ENCODE measurements around the gene CACNA2D3. TPM values are rescaled to one million over a fixed set of nuclear protein-coding genes. Genes with fewer than 3 reads are reported as not detected.

The CACNA2D3 gene
- total RNA-seq (2013) = 21.8 TPM
- polyA plus RNA-seq = 10 to 100 TPM in 2 of 3 donors, 1 to 10 TPM in 1; 8.3 to 21.5 (median 10.4) TPM
- 12.7 and 17.6 TPM in 2 replicates for polyA minus RNA-seq
- total RNA-seq = 0.67 to 25.2 (median 16.1) reads per million in 11 experiments

- intact Hi-C loops (cut with micrococcal nuclease) = no loop called here
- no peak for DNase-seq
- H3K79me2 ChIP-seq (ENCODE audit: insufficient read depth, low read length) = no peaks in the 10 kb centered on the region
- H3K4me2 ChIP-seq (replicated peaks; ENCODE audit: extremely low read depth, low read length, poor library complexity, severe bottlenecking) = no peak within 1 kb of the TSS
- H3K4me1 ChIP-seq (ENCODE audit: control insufficient read depth in 1 of 2, insufficient read depth in 2 of 2, low read length in 2 of 2) = no peaks in the 10 kb centered on the region
- H3K4me3 ChIP-seq (replicated peaks in 1 of 3; ENCODE audit: low read depth in 2 of 3, low read length in 3 of 3) = no peak within 1 kb of the TSS
- H3K4me1 Mint-ChIP-seq = no peaks in the 10 kb centered on the region
- H4K20me1 ChIP-seq (ENCODE audit: insufficient read depth, low read length) = no peaks in the 10 kb centered on the region
- no peak within 1 kb of the TSS for H2AFZ ChIP-seq (ENCODE audit: insufficient read depth, low read depth, low read length, poor library complexity, severe bottlenecking)
- H3K9ac ChIP-seq (ENCODE audit: insufficient read depth, low read length, poor library complexity, severe bottlenecking) = no peak within 1 kb of the TSS
- no peaks in the 10 kb centered on the region for H3K36me3 Mint-ChIP-seq
- H3K27me3 Mint-ChIP-seq (ENCODE audit: low read depth in 3 of 3) = peaks cover 55 to 70% (median 66%) of the 10 kb centered on the region in 3 donors
- no peaks in the 10 kb centered on the region for H3K36me3 ChIP-seq (replicated peaks in 1 of 2; ENCODE audit: control insufficient read depth in 1 of 2, insufficient read depth in 2 of 2, low read length in 2 of 2)
- H3K9me3 ChIP-seq (replicated peaks in 1 of 2; ENCODE audit: control insufficient read depth in 1 of 2, insufficient read depth in 1 of 2, low read length in 2 of 2) = peaks cover 0 to 23% of the 10 kb centered on the region in 2 donors
- TF ChIP-seq CTCF (IDR thresholded peaks at IDR 0.05) = no peak
- H3K27ac ChIP-seq (ENCODE audit: low read depth in 1 of 2, low read length in 2 of 2) = no peak within 1 kb of the TSS
- H3K27me3 ChIP-seq (ENCODE audit: control insufficient read depth in 2 of 2, insufficient read depth in 2 of 2, low read length in 2 of 2) = peaks cover 49 to 69% of the 10 kb centered on the region in 2 donors
- H3K4me3 Mint-ChIP-seq = peak within 1 kb of the TSS in 1 of 2 donors; percentile 72
- under 1% methylated on average over 89 of the region's 100 CpGs for WGBS (ENCODE audit: insufficient coverage)
- no peak within 1 kb of the TSS for H3K27ac Mint-ChIP-seq
- H3K9me3 Mint-ChIP-seq = peaks cover 0 to 4% (median 3%) of the 10 kb centered on the region in 7 donors
Observed at GRCh38 chr3:54122324-54123002, at the start of gene CACNA2D3. Gene CACNA2D3 (plus strand): TSS chr3:54122552.

GRCh38 chr3:54073386-54073785, 49.0 kb upstream of the CACNA2D3 start:
- no peak overlapping the region for H3K4me3 Mint-ChIP-seq

More at GRCh38 chr3:54073386-54073785, 49.0 kb upstream of the CACNA2D3 start:
- Histone ChIP-seq H3K36me3 (replicated peaks in 1 of 2; ENCODE audit: control insufficient read depth in 1 of 2, insufficient read depth in 2 of 2, low read length in 2 of 2) (no peaks in the 10 kb centered on the region), H3K4me3 (replicated peaks in 1 of 3; ENCODE audit: low read depth in 2 of 3, low read length in 3 of 3) (no peak overlapping the region), H2AFZ (ENCODE audit: insufficient read depth, low read depth, low read length, poor library complexity, severe bottlenecking) (no peak overlapping the region), H3K4me1 (ENCODE audit: control insufficient read depth in 1 of 2, insufficient read depth in 2 of 2, low read length in 2 of 2) (no peaks in the 10 kb centered on the region), H3K4me2 (replicated peaks; ENCODE audit: extremely low read depth, low read length, poor library complexity, severe bottlenecking) (no peak overlapping the region), H3K27me3 (ENCODE audit: control insufficient read depth in 2 of 2, insufficient read depth in 2 of 2, low read length in 2 of 2) (no peaks in the 10 kb centered on the region), H3K9me3 (replicated peaks in 1 of 2; ENCODE audit: control insufficient read depth in 1 of 2, insufficient read depth in 1 of 2, low read length in 2 of 2) (peaks cover 12 to 17% of the 10 kb centered on the region in 2 donors), H3K9ac (ENCODE audit: insufficient read depth, low read length, poor library complexity, severe bottlenecking) (no peak overlapping the region), H3K27ac (ENCODE audit: low read depth in 1 of 2, low read length in 2 of 2) (no peak overlapping the region), H4K20me1 (ENCODE audit: insufficient read depth, low read length) (no peaks in the 10 kb centered on the region), H3K79me2 (ENCODE audit: insufficient read depth, low read length) (no peaks in the 10 kb centered on the region)
- H3K4me1 Mint-ChIP-seq = peaks cover 1% of the 10 kb centered on the region
- DNase-seq = no peak
- 100% methylated on average over 2 of the region's 4 CpGs for WGBS (ENCODE audit: insufficient coverage)
- peaks cover 13 to 33% (median 17%) of the 10 kb centered on the region in 7 donors for H3K9me3 Mint-ChIP-seq
- no peak for TF ChIP-seq CTCF (IDR thresholded peaks at IDR 0.05)
- intact Hi-C loops (cut with micrococcal nuclease) = no loop called here
- H3K27me3 Mint-ChIP-seq (ENCODE audit: low read depth in 3 of 3) = peaks cover 4 to 13% (median 10%) of the 10 kb centered on the region in 3 donors
- H3K27ac Mint-ChIP-seq = no peak overlapping the region
- no peaks in the 10 kb centered on the region for H3K36me3 Mint-ChIP-seq

All from CD14-positive monocyte (primary cell).